ENCODE measurements around the gene NTN3.
"Not testable (repeated sequence)": the region's sequence is repeated elsewhere in the genome, so short reads cannot be mapped to it uniquely, and the experiment has no call there.

Gene NTN3

GRCh38 chr16:2471016-2471652, at the start of gene NTN3:
Gene NTN3 (plus strand): TSS chr16:2471297. CDS start chr16:2471702, 405 bp downstream.
- no peak for DNase-seq (ENCODE audit: low read depth)

- no peak for DNase-seq (ENCODE audit: low read depth)
These were observed 48.8 kb upstream of the NTN3 start for GRCh38 chr16:2422123-2422867.

- DNase-seq (ENCODE audit: low read depth), result no peak
These were observed 46.8 kb upstream of the NTN3 start for GRCh38 chr16:2424061-2425007.

- DNase-seq (ENCODE audit: low read depth), result no peak
These were observed 46.0 kb upstream of the NTN3 start for GRCh38 chr16:2425008-2425518.

GRCh38 chr16:2425825-2426430, 45.2 kb upstream of the NTN3 start:
- no peak for DNase-seq (ENCODE audit: low read depth)

- DNase-seq (ENCODE audit: low read depth), result no peak
These were observed 44.1 kb upstream of the NTN3 start for GRCh38 chr16:2426941-2427361.

- DNase-seq (ENCODE audit: low read depth), result no peak
These were observed 43.6 kb upstream of the NTN3 start for GRCh38 chr16:2427526-2427925.

- peak; percentile 47 for DNase-seq (ENCODE audit: low read depth)
These were observed 42.9 kb upstream of the NTN3 start for GRCh38 chr16:2428051-2428783.

- no peak for DNase-seq (ENCODE audit: low read depth)
These were observed 42.4 kb upstream of the NTN3 start for GRCh38 chr16:2428784-2429033.

GRCh38 chr16:2429034-2429770, 41.9 kb upstream of the NTN3 start, which contains the start of gene CCNF:
Gene CCNF (plus strand): TSS chr16:2429447. CDS start chr16:2429482, 35 bp downstream.
- DNase-seq (ENCODE audit: low read depth), result peak; percentile 95

- DNase-seq (ENCODE audit: low read depth), result peak; percentile 36
These were observed 41.1 kb upstream of the NTN3 start for GRCh38 chr16:2429771-2430663.

- DNase-seq (ENCODE audit: low read depth), result no peak
These were observed 38.8 kb upstream of the NTN3 start for GRCh38 chr16:2432286-2432685.

GRCh38 chr16:2432801-2433505, 38.1 kb upstream of the NTN3 start:
- no peak for DNase-seq (ENCODE audit: low read depth)

- not testable (repeated sequence) for DNase-seq (ENCODE audit: low read depth)
These were observed 35.9 kb upstream of the NTN3 start for GRCh38 chr16:2435236-2435635.

GRCh38 chr16:2436110-2436509, 35.0 kb upstream of the NTN3 start:
- DNase-seq (ENCODE audit: low read depth), result no peak

GRCh38 chr16:2437032-2437790, 33.9 kb upstream of the NTN3 start:
- DNase-seq (ENCODE audit: low read depth), result no peak

- no peak for DNase-seq (ENCODE audit: low read depth)
These were observed 33.0 kb upstream of the NTN3 start for GRCh38 chr16:2438121-2438520.

GRCh38 chr16:2439598-2439997, 31.5 kb upstream of the NTN3 start:
- no peak for DNase-seq (ENCODE audit: low read depth)
